Activated naive CD8-positive, alpha-beta T cell (primary cell): Measurements from ENCODE around the gene STK11.

Experiments
- H3K27ac Mint-ChIP-seq: one replicate; pipeline ENCODE4 v1.8.0; 2021; ENCODE audit warnings: mixed read lengths
- H3K27me3 Mint-ChIP-seq: one replicate; pipeline ENCODE4 v1.8.0; 2021; ENCODE audit warnings: mixed read lengths
- H3K36me3 Mint-ChIP-seq: one replicate; pipeline ENCODE4 v1.8.0; 2021; ENCODE audit warnings: mixed read lengths
- H3K4me1 Mint-ChIP-seq: one replicate; pipeline ENCODE4 v1.8.0; 2021; ENCODE audit warnings: low read depth, mixed read lengths
- H3K4me3 Mint-ChIP-seq: one replicate; pipeline ENCODE4 v1.8.0; 2021; ENCODE audit warnings: mild to moderate bottlenecking, mixed read lengths
- H3K9me3 Mint-ChIP-seq: one replicate; pipeline ENCODE4 v1.8.0; 2021; ENCODE audit warnings: low read depth, mixed read lengths

STK11 gene

GRCh38 chr19:1269478-1270212 lies 64.1 kb downstream of the STK11 start:
- Mint-ChIP-seq H3K36me3 (peaks cover 6% of the 10 kb centered on the region), H3K27ac (peak overlapping the region; percentile 96), H3K9me3 (no peaks in the 10 kb centered on the region), H3K4me1 (peaks cover 62% of the 10 kb centered on the region), H3K4me3 (peak overlapping the region; percentile 95), H3K27me3 (no peaks in the 10 kb centered on the region)

GRCh38 chr19:1270213-1270853 lies 64.8 kb downstream of the STK11 start:
- Mint-ChIP-seq H3K4me1 (peaks cover 58% of the 10 kb centered on the region), H3K4me3 (peak overlapping the region; percentile 95), H3K36me3 (peaks cover 6% of the 10 kb centered on the region), H3K9me3 (no peaks in the 10 kb centered on the region), H3K27ac (peak overlapping the region; percentile 96), H3K27me3 (no peaks in the 10 kb centered on the region)

DNA sequence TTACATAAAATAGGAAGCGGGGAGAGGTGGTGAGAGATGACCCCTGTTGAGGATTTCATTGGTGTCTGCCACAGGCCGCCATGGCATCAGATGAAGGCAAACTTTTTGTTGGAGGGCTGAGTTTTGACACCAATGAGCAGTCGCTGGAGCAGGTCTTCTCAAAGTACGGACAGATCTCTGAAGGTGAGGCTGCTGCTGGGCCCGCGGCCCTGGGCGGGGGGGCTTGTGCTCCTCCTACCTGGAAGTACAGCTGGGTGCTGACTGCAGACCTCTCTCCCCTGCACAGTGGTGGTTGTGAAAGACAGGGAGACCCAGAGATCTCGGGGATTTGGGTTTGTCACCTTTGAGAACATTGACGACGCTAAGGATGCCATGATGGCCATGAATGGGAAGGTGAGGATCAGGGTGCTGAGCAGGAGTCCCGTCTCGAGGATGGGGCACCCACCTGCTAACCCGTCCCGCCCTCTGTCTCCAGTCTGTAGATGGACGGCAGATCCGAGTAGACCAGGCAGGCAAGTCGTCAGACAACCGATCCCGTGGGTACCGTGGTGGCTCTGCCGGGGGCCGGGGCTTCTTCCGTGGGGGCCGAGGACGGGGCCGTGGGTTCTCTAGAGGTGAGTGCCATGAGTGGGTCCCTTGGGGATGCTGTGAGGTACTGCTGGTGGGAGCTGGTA lies 65.4 kb downstream of the STK11 start:
- Mint-ChIP-seq H3K4me3 (peak overlapping the region; percentile 95), H3K36me3 (peaks cover 6% of the 10 kb centered on the region), H3K27ac (peak overlapping the region; percentile 96), H3K27me3 (no peaks in the 10 kb centered on the region), H3K4me1 (peaks cover 54% of the 10 kb centered on the region), H3K9me3 (no peaks in the 10 kb centered on the region)

DNA sequence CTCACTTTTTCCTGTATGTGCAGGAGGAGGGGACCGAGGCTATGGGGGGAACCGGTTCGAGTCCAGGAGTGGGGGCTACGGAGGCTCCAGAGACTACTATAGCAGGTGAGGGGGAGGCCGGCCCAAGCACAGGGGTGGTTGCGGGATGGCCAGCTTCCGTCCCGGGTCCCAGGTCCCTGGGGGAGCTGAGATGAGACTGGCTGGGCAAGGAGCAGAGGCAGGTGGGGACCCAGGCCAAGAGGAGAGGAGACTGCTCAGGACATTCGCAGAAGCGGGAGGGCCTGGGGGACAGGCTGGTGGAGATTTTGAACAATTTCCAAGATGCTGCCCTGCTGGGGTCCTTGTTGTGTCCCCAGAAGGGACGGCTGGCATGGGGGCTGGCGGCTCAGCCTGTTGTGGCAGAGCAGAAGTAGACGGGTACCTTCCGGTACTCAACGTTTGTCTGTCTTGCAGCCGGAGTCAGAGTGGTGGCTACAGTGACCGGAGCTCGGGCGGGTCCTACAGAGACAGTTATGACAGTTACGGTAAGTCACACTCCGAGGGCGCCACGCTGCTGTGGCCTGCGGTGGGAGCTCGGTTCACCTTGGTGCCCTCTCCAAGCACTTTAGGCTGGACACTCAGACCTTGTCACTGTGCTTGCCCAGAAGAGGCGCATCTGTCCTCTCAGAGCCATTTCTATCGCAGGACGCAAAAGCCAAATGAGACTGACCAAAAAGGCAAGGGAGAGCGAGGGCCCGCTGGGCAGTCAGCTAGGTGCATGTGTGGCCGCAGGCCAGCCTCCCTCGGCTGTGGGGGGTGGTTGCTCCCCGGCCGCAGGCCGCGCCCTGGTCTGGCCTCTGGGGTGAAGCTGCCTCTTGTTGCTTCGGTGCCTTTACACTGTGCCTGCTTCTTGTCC lies 66.2 kb downstream of the STK11 start:
- Mint-ChIP-seq H3K27ac (peak overlapping the region; percentile 96), H3K27me3 (no peaks in the 10 kb centered on the region), H3K36me3 (peaks cover 8% of the 10 kb centered on the region), H3K4me3 (peak overlapping the region; percentile 95), H3K4me1 (peaks cover 57% of the 10 kb centered on the region), H3K9me3 (no peaks in the 10 kb centered on the region)

DNA sequence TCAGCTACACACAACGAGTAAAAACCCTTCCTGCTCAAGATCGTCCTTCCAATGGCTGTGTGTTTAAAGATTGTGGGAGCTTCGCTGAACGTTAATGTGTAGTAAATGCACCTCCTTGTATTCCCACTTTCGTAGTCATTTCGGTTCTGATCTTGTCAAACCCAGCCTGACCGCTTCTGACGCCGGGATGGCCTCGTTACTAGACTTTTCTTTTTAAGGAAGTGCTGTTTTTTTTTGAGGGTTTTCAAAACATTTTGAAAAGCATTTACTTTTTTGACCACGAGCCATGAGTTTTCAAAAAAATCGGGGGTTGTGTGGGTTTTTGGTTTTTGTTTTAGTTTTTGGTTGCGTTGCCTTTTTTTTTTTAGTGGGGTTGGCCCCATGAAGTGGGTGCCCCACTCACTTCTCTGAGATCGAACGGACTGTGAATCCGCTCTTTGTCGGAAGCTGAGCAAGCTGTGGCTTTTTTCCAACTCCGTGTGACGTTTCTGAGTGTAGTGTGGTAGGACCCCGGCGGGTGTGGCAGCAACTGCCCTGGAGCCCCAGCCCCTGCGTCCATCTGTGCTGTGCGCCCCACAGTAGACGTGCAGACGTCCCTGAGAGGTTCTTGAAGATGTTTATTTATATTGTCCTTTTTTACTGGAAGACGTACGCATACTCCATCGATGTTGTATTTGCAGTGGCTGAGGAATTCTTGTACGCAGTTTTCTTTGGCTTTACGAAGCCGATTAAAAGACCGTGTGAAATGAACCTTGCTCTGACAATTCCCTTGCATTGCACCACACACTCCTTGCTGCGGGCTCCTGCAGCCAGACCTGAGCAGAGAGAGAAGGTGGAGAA lies 67.1 kb downstream of the STK11 start:
- peaks cover 9% of the 10 kb centered on the region for H3K36me3 Mint-ChIP-seq
- peaks cover 54% of the 10 kb centered on the region for H3K4me1 Mint-ChIP-seq
- no peaks in the 10 kb centered on the region for H3K9me3 Mint-ChIP-seq
- peak overlapping the region; percentile 74 for H3K4me3 Mint-ChIP-seq
- no peaks in the 10 kb centered on the region for H3K27me3 Mint-ChIP-seq
- peak overlapping the region; percentile 84 for H3K27ac Mint-ChIP-seq

DNA sequence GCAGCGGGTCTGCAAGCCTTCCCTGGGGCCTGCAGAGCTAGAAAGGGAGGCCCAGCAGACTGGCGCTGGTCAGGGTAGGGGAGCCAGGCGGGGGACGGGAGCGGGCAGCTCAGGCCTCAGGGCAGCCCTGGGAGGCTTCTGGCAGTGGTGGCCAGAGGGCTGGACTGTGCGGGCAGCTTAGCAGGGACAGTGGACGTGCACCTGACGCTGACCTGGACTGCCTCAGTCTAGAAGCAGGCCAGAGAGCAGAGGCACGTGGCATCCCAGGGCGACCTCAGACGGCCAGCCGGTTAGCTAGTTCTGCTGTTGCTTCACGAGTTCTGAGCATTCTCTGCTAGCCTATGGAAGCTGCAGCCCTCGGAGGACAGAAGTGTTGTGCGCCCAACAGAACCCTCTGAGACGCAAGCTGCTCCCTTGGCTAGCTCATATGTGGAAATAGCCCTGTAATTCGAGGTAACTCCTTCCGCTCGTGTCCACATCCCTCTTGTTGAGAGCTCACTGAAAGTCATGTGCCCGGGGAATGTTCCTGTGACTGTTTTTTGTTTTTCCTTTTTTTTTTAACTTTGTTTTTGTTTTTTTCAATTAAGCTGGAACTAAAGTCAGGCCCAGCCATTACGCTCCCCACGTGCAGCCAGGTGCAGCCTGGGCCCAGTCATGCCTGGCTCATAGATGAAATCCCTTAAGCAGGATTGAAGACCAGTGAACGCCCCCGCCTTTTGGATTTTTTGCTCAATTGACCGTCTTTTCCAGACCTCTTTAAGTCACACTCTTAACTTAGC lies 67.9 kb downstream of the STK11 start:
- peaks cover 53% of the 10 kb centered on the region for H3K4me1 Mint-ChIP-seq
- no peaks in the 10 kb centered on the region for H3K9me3 Mint-ChIP-seq
- H3K27ac Mint-ChIP-seq = peak overlapping the region; percentile 84
- H3K36me3 Mint-ChIP-seq = peaks cover 9% of the 10 kb centered on the region
- H3K4me3 Mint-ChIP-seq = peak overlapping the region; percentile 75
- H3K27me3 Mint-ChIP-seq = no peaks in the 10 kb centered on the region

DNA sequence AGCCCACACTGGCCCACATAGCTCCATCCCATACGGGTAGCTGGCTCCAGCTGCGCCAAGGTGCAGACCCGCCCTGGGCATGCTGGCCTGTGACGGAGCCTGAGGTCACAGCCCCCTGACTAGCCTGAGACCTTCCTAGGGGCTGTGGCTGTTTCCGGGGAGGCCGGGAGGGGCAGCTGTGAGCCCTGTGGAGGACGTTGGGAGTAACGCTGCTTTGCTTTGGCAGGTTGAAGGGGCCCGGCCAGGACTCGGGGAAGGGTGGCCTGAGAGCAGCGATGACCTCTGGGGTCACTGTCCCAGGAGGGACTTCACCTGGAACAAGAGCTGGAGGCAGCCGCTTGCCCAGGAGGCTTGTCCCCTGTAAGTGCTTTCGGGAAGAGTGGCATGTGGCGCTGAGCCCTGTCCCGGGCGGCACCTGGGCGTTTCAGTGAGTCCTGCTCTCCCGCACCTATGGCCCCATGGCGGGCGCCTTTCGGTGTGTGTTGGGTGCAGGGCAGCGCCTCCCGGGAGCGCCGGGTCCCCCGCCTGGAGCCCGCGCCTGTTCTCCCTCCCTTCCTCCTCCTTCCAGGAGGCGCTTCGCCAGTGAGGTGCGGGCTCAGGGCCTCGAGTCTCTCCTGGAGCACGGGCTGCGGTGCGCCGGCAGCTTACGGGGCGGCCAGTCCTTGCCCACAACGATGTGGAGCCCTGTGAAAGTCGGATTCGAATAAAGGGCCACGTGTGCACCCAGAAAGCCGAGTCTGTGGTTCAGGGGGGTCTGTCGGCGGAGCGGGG lies 68.7 kb downstream of the STK11 start:
- H3K4me1 Mint-ChIP-seq = peaks cover 48% of the 10 kb centered on the region
- H3K9me3 Mint-ChIP-seq = no peaks in the 10 kb centered on the region
- peak overlapping the region; percentile 79 for H3K4me3 Mint-ChIP-seq
- peaks cover 9% of the 10 kb centered on the region for H3K36me3 Mint-ChIP-seq
- no peaks in the 10 kb centered on the region for H3K27me3 Mint-ChIP-seq
- H3K27ac Mint-ChIP-seq = peak overlapping the region; percentile 84

- peak overlapping the region; percentile 79 for H3K4me3 Mint-ChIP-seq
- H3K4me1 Mint-ChIP-seq = peaks cover 52% of the 10 kb centered on the region
- H3K27ac Mint-ChIP-seq = no peak overlapping the region
- H3K9me3 Mint-ChIP-seq = no peaks in the 10 kb centered on the region
- no peaks in the 10 kb centered on the region for H3K27me3 Mint-ChIP-seq
- H3K36me3 Mint-ChIP-seq = peaks cover 11% of the 10 kb centered on the region
These were observed 69.3 kb downstream of the STK11 start for GRCh38 chr19:1274852-1275259.

DNA sequence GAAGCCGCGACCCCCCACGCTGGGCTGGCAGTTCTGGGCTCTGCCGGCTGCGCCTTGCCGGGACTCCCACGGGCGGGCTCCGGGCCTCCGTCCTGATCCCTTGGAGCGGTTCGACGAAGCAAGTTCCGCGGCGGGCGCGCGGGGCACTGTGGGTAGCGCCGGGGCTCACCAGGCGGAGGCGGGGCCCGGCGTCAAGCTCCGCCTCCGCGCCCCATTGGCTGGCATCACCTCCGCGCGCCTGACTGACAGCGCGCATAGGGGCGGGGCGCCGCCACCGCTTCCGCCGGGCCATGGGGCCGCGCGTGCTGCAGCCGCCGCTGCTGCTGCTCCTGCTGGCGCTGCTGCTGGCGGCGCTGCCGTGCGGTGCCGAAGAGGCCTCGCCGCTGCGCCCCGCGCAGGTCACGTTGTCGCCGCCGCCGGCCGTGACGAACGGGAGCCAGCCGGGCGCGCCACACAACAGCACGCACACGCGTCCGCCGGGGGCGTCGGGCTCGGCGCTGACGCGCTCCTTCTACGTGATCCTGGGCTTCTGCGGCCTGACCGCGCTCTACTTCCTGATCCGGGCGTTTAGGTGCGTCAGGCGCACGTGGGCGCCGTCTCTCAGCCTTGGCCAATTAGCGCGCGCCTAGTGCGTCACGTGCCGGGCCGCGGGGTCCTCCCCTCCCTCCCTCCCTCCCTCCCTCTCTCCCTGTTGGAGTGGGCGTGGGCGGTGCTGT lies 69.8 kb downstream of the STK11 start, which contains the start of gene FAM174C:
TSS of gene FAM174C (plus strand) at position 271 of the 716 bp plus-strand sequence. CDS start at position 291, 20 bp downstream.
- H3K36me3 Mint-ChIP-seq = peaks cover 9% of the 10 kb centered on the region
- H3K27me3 Mint-ChIP-seq = no peaks in the 10 kb centered on the region
- peaks cover 50% of the 10 kb centered on the region for H3K4me1 Mint-ChIP-seq
- H3K27ac Mint-ChIP-seq = peak within 1 kb of the TSS; percentile 97
- no peaks in the 10 kb centered on the region for H3K9me3 Mint-ChIP-seq
- peak within 1 kb of the TSS; percentile 93 for H3K4me3 Mint-ChIP-seq

DNA sequence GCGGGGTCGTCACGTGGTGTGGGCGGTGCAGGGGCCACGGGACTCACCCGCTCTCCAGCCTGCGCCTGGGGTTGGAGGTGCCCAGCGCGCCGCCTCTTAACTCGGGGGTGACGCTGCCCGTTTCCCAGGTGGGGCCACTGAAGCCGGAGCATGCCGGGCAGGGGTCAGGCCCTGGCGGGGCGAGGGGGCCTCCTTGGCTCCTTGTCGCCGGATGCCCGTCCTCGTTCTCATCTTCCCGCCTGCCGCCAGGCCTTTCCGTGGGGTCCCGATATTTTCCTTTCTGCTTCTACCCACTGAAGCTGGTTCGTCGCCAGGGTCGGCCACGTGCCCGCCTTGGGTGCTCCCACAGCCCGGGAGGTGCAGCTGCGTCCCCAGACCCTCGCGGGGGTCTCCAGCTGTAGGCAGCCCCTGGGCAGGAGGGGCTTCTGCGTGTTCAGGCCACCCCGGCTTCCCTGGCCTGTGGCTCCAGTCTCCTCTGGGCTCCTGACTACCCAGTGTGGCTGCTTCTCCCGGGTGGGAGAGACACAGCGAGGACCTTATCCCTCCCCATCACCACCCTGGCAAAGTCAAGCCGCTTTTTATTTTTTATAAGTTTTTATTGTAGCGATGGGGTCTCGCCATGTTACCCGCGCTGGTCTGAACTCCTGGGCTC lies 70.5 kb downstream of the STK11 start:
- Mint-ChIP-seq H3K27me3 (no peaks in the 10 kb centered on the region), H3K4me3 (peak overlapping the region; percentile 93), H3K9me3 (no peaks in the 10 kb centered on the region), H3K4me1 (peaks cover 44% of the 10 kb centered on the region), H3K27ac (peak overlapping the region; percentile 97), H3K36me3 (peaks cover 9% of the 10 kb centered on the region)

- H3K4me3 Mint-ChIP-seq = peak overlapping the region; percentile 93
- peaks cover 9% of the 10 kb centered on the region for H3K36me3 Mint-ChIP-seq
- H3K27me3 Mint-ChIP-seq = no peaks in the 10 kb centered on the region
- H3K9me3 Mint-ChIP-seq = no peaks in the 10 kb centered on the region
- peak overlapping the region; percentile 97 for H3K27ac Mint-ChIP-seq
- peaks cover 41% of the 10 kb centered on the region for H3K4me1 Mint-ChIP-seq
These were observed 71.0 kb downstream of the STK11 start for GRCh38 chr19:1276628-1277022.

- Mint-ChIP-seq H3K4me3 (peak overlapping the region; percentile 93), H3K27me3 (no peaks in the 10 kb centered on the region), H3K4me1 (peaks cover 38% of the 10 kb centered on the region), H3K27ac (peak overlapping the region; percentile 97), H3K9me3 (no peaks in the 10 kb centered on the region), H3K36me3 (peaks cover 9% of the 10 kb centered on the region)
These were observed 71.5 kb downstream of the STK11 start for GRCh38 chr19:1277061-1277460.
